ENCODE results near the gene ZFYVE1.

GRCh38 chr14:72952171-72952570 lies 74.7 kb downstream of the ZFYVE1 start:
- TF ChIP-seq POLR2AphosphoS5 (IDR thresholded peaks at IDR 0.05; ENCODE audit: low read depth) = no peak
- no peak for TF ChIP-seq CTCF (conservative IDR thresholded peaks at IDR 0.05; ENCODE audit: low read depth in 2 of 2)
- no peak for TF ChIP-seq EZH2phosphoT487 (IDR thresholded peaks at IDR 0.05; ENCODE audit: unreplicated experiment)
- no peak for TF ChIP-seq JUNB (IDR thresholded peaks at IDR 0.05; ENCODE audit: unreplicated experiment)
- no peak for TF ChIP-seq EZH2 (IDR thresholded peaks at IDR 0.05; ENCODE audit: low read depth, unreplicated experiment)
- TF ChIP-seq REST (IDR thresholded peaks at IDR 0.05; ENCODE audit: unreplicated experiment) = no peak
- TF ChIP-seq STAT1 (IDR thresholded peaks at IDR 0.05; ENCODE audit: unreplicated experiment) = no peak
- no peak for TF ChIP-seq CREB1 (CRISPR knock-in tag; IDR thresholded peaks at IDR 0.05; ENCODE audit: low read depth)
- no peak for TF ChIP-seq ZNF331 (CRISPR knock-in tag; IDR thresholded peaks at IDR 0.05; ENCODE audit: low read depth)
- TF ChIP-seq NANOG (IDR thresholded peaks at IDR 0.05; ENCODE audit: borderline replicate concordance) = no peak
- TF ChIP-seq ZNF114 (CRISPR knock-in tag; IDR thresholded peaks at IDR 0.05) = no peak

Data from GM23338 (cell line).